Measurements from ENCODE around the gene DAZAP1. TPM values are rescaled to one million over a fixed set of nuclear protein-coding genes. Genes with fewer than 3 reads are reported as not detected.

Gene DAZAP1
- total RNA-seq, 1 experiment from 2014 or later, result 360 TPM

GRCh38 chr19:1392939-1393530 lies 14.4 kb upstream of the DAZAP1 start:
- no peaks in the 10 kb centered on the region for H3K27me3 Mint-ChIP-seq (ENCODE audit: low read depth)
- ChIA-PET POLR2A (no interaction called here), CTCF (interaction anchor here (1.2 kb wide), 2 partner anchors 77 to 149 kb away, joined by 3 read pairs; no protein-coding TSS in a partner anchor)
- no peaks in the 10 kb centered on the region for H3K4me1 Mint-ChIP-seq
- no peak overlapping the region for H3K27ac Mint-ChIP-seq
- ATAC-seq (no peak), DNase-seq (ENCODE audit: low spot score) (no peak)
- TF ChIP-seq ZNF317 (CRISPR knock-in tag; IDR thresholded peaks at IDR 0.05; ENCODE audit: borderline replicate concordance, low read depth) (no peak), USF2 (CRISPR knock-in tag; IDR thresholded peaks at IDR 0.05) (no peak), ZNF396 (CRISPR knock-in tag; IDR thresholded peaks at IDR 0.05; ENCODE audit: borderline replicate concordance) (no peak), SMAD4 (CRISPR knock-in tag; IDR thresholded peaks at IDR 0.05) (no peak), ZNF121 (CRISPR knock-in tag; IDR thresholded peaks at IDR 0.05) (no peak), FOXP4 (CRISPR knock-in tag; IDR thresholded peaks at IDR 0.05) (no peak), ZMAT4 (CRISPR knock-in tag; IDR thresholded peaks at IDR 0.05) (no peak), CTCF (IDR thresholded peaks at IDR 0.05) (no peak), CREB1 (CRISPR knock-in tag; IDR thresholded peaks at IDR 0.05) (no peak), CBFB (CRISPR knock-in tag; IDR thresholded peaks at IDR 0.05; ENCODE audit: low read depth) (no peak), ARID4B (CRISPR knock-in tag; IDR thresholded peaks at IDR 0.05; ENCODE audit: borderline replicate concordance) (no peak), RELA (CRISPR knock-in tag; IDR thresholded peaks at IDR 0.05; ENCODE audit: borderline replicate concordance) (no peak), ZNF281 (CRISPR knock-in tag; IDR thresholded peaks at IDR 0.05) (no peak)
- peaks cover 22% of the 10 kb centered on the region for H3K36me3 Mint-ChIP-seq
- no peaks in the 10 kb centered on the region for H3K9me3 Mint-ChIP-seq
- H3K4me3 Mint-ChIP-seq, result no peak overlapping the region
